Transverse colon (tissue), 4 donors: ENCODE results near the gene GNA15.

Experiments used
- EP300 ChIP-seq: sonication (generic); formaldehyde crosslinking; IDR thresholded peaks from one replicate; pipeline ENCODE4 v1.6.1; 2017; ENCODE audit warnings: antibody characterized with exemption, low read depth
- POLR2A ChIP-seq: fragments of 450-650 bp; IDR thresholded peaks from one replicate; pipeline ENCODE4 v1.6.1; 2016; ENCODE audit warnings: antibody characterized with exemption, mild to moderate bottlenecking, moderate library complexity
- POLR2AphosphoS5 ChIP-seq, 3 donors: sonication (generic); formaldehyde crosslinking; IDR thresholded peaks; one replicate each; pipeline ENCODE4 v1.6.1; 2016; ENCODE audit warnings: antibody characterized with exemption in 3 of 3
- TF ChIP-seq, protein P1 (sequence below), 5 experiments: fragments of 200-600 bp in 3 of 5; fragments of 450-650 bp in 2 of 5; sonication (generic) in 3 of 5; IDR thresholded peaks; 1 replicate in 2 of 5; 2 replicates in 3 of 5; pipeline ENCODE4 v1.5.1; 2016 to 2017; ENCODE audit warnings: antibody characterized with exemption in 5 of 5, inconsistent platforms in 3 of 5, mild to moderate bottlenecking in 2 of 5, moderate library complexity in 1 of 5

DNA sequence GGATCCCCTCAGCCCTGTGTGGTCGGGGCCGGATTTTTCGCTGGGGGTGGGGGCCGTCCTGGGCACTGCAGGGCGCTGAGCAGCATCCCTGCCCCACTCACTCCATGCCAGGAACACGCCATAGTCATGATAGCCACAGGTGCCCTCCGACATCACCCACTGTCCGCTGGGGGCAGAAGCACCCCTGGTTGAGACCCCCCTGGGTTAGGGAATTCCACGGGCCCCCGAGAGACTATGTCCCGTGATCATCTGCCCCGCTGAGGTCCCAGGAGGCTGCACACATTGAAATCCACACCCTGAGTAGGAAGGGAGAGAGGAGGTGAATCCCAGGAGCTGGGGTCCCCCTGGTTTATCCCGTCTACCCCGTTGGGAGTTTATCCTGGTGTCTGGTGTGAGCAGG lies 66.1 kb downstream of the GNA15 start:
- TF ChIP-seq POLR2A: no peak
- TF ChIP-seq, protein P1, sequence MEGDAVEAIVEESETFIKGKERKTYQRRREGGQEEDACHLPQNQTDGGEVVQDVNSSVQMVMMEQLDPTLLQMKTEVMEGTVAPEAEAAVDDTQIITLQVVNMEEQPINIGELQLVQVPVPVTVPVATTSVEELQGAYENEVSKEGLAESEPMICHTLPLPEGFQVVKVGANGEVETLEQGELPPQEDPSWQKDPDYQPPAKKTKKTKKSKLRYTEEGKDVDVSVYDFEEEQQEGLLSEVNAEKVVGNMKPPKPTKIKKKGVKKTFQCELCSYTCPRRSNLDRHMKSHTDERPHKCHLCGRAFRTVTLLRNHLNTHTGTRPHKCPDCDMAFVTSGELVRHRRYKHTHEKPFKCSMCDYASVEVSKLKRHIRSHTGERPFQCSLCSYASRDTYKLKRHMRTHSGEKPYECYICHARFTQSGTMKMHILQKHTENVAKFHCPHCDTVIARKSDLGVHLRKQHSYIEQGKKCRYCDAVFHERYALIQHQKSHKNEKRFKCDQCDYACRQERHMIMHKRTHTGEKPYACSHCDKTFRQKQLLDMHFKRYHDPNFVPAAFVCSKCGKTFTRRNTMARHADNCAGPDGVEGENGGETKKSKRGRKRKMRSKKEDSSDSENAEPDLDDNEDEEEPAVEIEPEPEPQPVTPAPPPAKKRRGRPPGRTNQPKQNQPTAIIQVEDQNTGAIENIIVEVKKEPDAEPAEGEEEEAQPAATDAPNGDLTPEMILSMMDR (IDR thresholded peaks at IDR 0.05): no peak
- TF ChIP-seq EP300: no peak
- TF ChIP-seq POLR2AphosphoS5 (IDR thresholded peaks at IDR 0.05): no peak
